Fibroblast of lung (primary cell): ENCODE data around the gene RPS16. TPM values are rescaled to one million over a fixed set of nuclear protein-coding genes. Genes with fewer than 3 reads are reported as not detected.

Experiments
- DNase-seq, 2 donors: peaks; one replicate each; pipeline versions ENCODE4 v3.0.0 to v3.0.0-alpha.2; 2010; ENCODE audit warnings: low read depth in 2 of 2
- H2AFZ ChIP-seq: 2 replicates; pipeline ENCODE4 v1.5.1; 2012; ENCODE audit warnings: low read length, control low read depth, inconsistent platforms
- H3K27ac ChIP-seq: 2 replicates; pipeline ENCODE4 v1.5.1; 2011; ENCODE audit warnings: low read length, control low read depth; ENCODE audit not compliant: insufficient read depth
- H3K27me3 ChIP-seq: 2 replicates; pipeline ENCODE4 v1.5.1; 2011; ENCODE audit warnings: mild to moderate bottlenecking, low read length; ENCODE audit not compliant: control insufficient read depth, insufficient read depth
- H3K36me3 ChIP-seq: 2 replicates; pipeline ENCODE4 v1.5.1; 2011; ENCODE audit warnings: low read length; ENCODE audit not compliant: control insufficient read depth, insufficient read depth
- H3K4me1 ChIP-seq: 2 replicates; pipeline ENCODE4 v1.5.1; 2011; ENCODE audit warnings: low read length; ENCODE audit not compliant: control insufficient read depth, insufficient read depth; ENCODE audit errors: extremely low read depth
- H3K4me2 ChIP-seq: 2 replicates; pipeline ENCODE4 v1.5.1; 2011; ENCODE audit warnings: low read length, control low read depth; ENCODE audit not compliant: insufficient read depth; ENCODE audit errors: extremely low read depth
- H3K4me3 ChIP-seq, 4 experiments: fragments of 200-600 bp in 1 of 4; sonication (generic) in 1 of 4; replicated peaks in 1 of 4; 2 replicates each; pipeline ENCODE4 v1.5.1; 2011 to 2016; ENCODE audit warnings: low read length in 4 of 4, low read depth in 3 of 4, mild to moderate bottlenecking in 3 of 4, control low read depth in 2 of 4, inconsistent platforms in 1 of 4, mixed read lengths in 1 of 4; ENCODE audit not compliant: insufficient read depth in 1 of 4; ENCODE audit errors: control extremely low read depth in 1 of 4
- H3K79me2 ChIP-seq: 2 replicates; pipeline ENCODE4 v1.5.1; 2012; ENCODE audit warnings: mild to moderate bottlenecking, low read length, inconsistent platforms; ENCODE audit not compliant: control insufficient read depth, insufficient read depth
- H3K9ac ChIP-seq: 2 replicates; pipeline ENCODE4 v1.5.1; 2011; ENCODE audit warnings: mild to moderate bottlenecking, low read length, control low read depth; ENCODE audit not compliant: insufficient read depth
- H3K9me3 ChIP-seq: 2 replicates; pipeline ENCODE4 v1.5.1; 2012; ENCODE audit warnings: low read depth, low read length; ENCODE audit not compliant: control insufficient read depth, insufficient read depth
- H4K20me1 ChIP-seq: 2 replicates; pipeline ENCODE4 v1.5.1; 2011; ENCODE audit warnings: low read length; ENCODE audit not compliant: control insufficient read depth, insufficient read depth; ENCODE audit errors: extremely low read depth
- EZH2 ChIP-seq: IDR thresholded peaks from 2 replicates; pipeline ENCODE4 v1.5.1; 2012; ENCODE audit warnings: low read length, control low read depth, mild to moderate bottlenecking; ENCODE audit errors: missing control alignments
- polyA plus RNA-seq, 2 donors: library from polyadenylated mRNA; depleted of rRNA in 1 of 2; stranded (reverse) in 1 of 2; unstranded in 1 of 2; fragments of >200 nt; gene quantifications; 2 replicates each; pipeline ENCODE4 v1.2.1, GENCODE V29; 2011 to 2012; ENCODE audit warnings: missing spikeins in 1 of 2
- total RNA-seq: library from RNA; depleted of rRNA; stranded (reverse); fragments of >200 nt; gene quantifications from 2 replicates; pipeline ENCODE4 v1.2.1, GENCODE V29; 2014
- TF ChIP-seq, protein P1 (sequence below), 2 donors: IDR thresholded peaks in 1 of 2; conservative IDR thresholded peaks in 1 of 2; 1 replicate in 1 of 2; 2 replicates in 1 of 2; pipeline ENCODE4 v1.5.1; 2011 to 2012; ENCODE audit warnings: low read length in 2 of 2, control low read depth in 1 of 2, inconsistent platforms in 1 of 2, low read depth in 1 of 2, mild to moderate bottlenecking in 1 of 2

The RPS16 gene
- total and polyA plus RNA-seq, 2 donors (not counting 1 experiment from before 2014, with no cell fraction given): 149 to 1,704 TPM

DNA sequence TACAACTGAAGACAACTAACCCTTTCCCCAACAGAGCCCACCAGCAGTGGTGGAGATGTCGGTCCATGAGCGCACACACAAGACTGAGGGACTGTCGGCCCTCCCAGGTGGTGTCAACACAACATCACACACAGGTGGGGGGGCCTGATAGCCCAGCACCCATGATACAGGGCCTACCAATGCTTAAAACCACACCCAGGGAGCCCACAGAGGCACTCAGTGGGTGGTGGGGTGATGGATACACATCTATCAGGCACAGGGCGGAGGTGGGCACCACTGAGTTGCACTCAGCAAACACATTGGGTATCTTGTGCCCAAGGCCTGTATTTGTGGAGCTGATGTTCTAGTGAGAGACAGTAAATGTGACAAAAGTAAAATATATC, 36.1 kb downstream of the RPS16 start:
- H3K36me3 ChIP-seq: peaks cover 4% of the 10 kb centered on the region
- H3K9ac ChIP-seq: no peak overlapping the region
- H2AFZ ChIP-seq: no peak overlapping the region
- no peak overlapping the region for H3K4me2 ChIP-seq
- no peak overlapping the region for H3K4me3 ChIP-seq
- no peaks in the 10 kb centered on the region for H4K20me1 ChIP-seq
- TF ChIP-seq EZH2: no peak
- TF ChIP-seq, protein P1, sequence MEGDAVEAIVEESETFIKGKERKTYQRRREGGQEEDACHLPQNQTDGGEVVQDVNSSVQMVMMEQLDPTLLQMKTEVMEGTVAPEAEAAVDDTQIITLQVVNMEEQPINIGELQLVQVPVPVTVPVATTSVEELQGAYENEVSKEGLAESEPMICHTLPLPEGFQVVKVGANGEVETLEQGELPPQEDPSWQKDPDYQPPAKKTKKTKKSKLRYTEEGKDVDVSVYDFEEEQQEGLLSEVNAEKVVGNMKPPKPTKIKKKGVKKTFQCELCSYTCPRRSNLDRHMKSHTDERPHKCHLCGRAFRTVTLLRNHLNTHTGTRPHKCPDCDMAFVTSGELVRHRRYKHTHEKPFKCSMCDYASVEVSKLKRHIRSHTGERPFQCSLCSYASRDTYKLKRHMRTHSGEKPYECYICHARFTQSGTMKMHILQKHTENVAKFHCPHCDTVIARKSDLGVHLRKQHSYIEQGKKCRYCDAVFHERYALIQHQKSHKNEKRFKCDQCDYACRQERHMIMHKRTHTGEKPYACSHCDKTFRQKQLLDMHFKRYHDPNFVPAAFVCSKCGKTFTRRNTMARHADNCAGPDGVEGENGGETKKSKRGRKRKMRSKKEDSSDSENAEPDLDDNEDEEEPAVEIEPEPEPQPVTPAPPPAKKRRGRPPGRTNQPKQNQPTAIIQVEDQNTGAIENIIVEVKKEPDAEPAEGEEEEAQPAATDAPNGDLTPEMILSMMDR (conservative IDR thresholded peaks at IDR 0.05 in 1 of 2, IDR thresholded peaks at IDR 0.05 in 1 of 2; ENCODE audit: low read depth in 1 of 2, low read length in 2 of 2): no peak
- no peak for DNase-seq
- peaks cover 32% of the 10 kb centered on the region for H3K4me1 ChIP-seq
- H3K27me3 ChIP-seq: no peaks in the 10 kb centered on the region
- H3K79me2 ChIP-seq: no peaks in the 10 kb centered on the region
- H3K27ac ChIP-seq: no peak overlapping the region
- H3K9me3 ChIP-seq: no peaks in the 10 kb centered on the region

- H3K9me3 ChIP-seq: no peaks in the 10 kb centered on the region
- peaks cover 10% of the 10 kb centered on the region for H3K36me3 ChIP-seq
- TF ChIP-seq, protein P1 (conservative IDR thresholded peaks at IDR 0.05 in 1 of 2, IDR thresholded peaks at IDR 0.05 in 1 of 2; ENCODE audit: low read depth in 1 of 2, low read length in 2 of 2): no peak
- TF ChIP-seq EZH2: no peak
- peak overlapping the region in 1 of 4 experiments; percentile 1 for H3K4me3 ChIP-seq
- H3K27ac ChIP-seq: peak overlapping the region; percentile 83
- no peaks in the 10 kb centered on the region for H3K27me3 ChIP-seq
- peak; percentile 74 to 95 for DNase-seq
- H3K79me2 ChIP-seq: peaks cover 2% of the 10 kb centered on the region
- H3K4me2 ChIP-seq: peak overlapping the region; percentile 16
- peaks cover 32% of the 10 kb centered on the region for H3K4me1 ChIP-seq
- peak overlapping the region; percentile 54 for H3K9ac ChIP-seq
- H2AFZ ChIP-seq: no peak overlapping the region
- H4K20me1 ChIP-seq: no peaks in the 10 kb centered on the region
Observed at GRCh38 chr19:39398297-39398864, 37.4 kb downstream of the RPS16 start.

DNA sequence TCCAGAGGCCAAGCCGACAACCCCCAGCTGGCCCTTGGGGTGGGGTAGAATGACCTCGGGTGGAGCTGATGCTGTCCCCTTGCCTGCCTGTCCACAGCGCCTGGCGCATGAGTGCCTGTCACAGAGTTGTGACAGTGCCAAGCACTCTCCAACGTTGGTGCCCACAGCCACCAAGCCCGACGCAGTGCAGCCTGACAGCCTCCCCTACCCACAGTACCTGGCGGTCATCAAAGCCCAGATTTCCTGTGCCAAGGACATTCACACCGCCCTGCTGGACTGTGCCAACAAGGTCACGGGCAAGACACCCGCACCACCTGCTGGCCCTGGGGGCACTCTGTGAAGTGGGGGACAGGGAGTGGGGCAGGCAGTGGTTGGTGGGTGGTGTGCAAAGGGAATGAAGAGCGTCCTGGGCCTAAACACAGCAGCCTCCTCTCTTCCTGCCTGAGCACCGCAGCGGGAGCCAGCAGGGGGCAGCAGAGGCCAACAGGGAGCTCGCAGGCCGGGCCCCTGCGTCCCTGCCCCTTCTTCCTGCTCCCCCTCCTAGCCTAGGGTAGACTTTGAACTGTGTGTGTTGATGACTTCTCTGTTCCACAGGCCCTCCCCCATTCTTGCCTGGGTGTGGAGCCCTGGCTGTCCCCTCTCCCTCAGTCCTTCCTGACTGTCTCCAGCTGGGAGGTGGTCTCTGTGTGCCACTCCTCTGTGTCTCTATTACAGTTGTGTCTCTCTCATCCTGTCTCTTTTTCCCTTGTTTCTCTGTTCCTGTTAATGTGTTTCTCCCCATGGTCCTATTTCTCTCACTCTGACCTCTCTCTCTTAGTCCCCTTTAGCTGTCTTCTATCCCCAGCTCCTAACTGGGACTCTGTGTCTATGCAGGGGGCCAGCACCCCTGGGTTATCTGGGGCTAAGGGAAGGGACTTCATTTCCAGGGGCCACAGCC, 38.1 kb downstream of the RPS16 start:
- Histone ChIP-seq H3K4me3 (peak overlapping the region in 1 of 4 experiments; percentile 1), H3K79me2 (peaks cover 2% of the 10 kb centered on the region), H2AFZ (no peak overlapping the region), H3K4me2 (no peak overlapping the region), H3K4me1 (peaks cover 28% of the 10 kb centered on the region), H4K20me1 (no peaks in the 10 kb centered on the region), H3K27ac (peak overlapping the region; percentile 83), H3K9me3 (no peaks in the 10 kb centered on the region), H3K36me3 (peaks cover 10% of the 10 kb centered on the region), H3K9ac (peak overlapping the region; percentile 54), H3K27me3 (no peaks in the 10 kb centered on the region)
- no peak for TF ChIP-seq EZH2
- TF ChIP-seq, protein P1 (conservative IDR thresholded peaks at IDR 0.05 in 1 of 2, IDR thresholded peaks at IDR 0.05 in 1 of 2; ENCODE audit: low read depth in 1 of 2, low read length in 2 of 2): peak; percentile 88 to 92
- DNase-seq: peak; percentile 63 to 88
